Activated CD8-positive, alpha-beta memory T cell treated with anti-CD3 and anti-CD28 coated beads, Interleukin-2, amount 50 U/mL, for 4 hours (primary cell): Measurements from ENCODE around the gene ZNF136.
A peak's percentile ranks its signal among the peaks of the same experiment; 100 is the strongest.

ENCODE experiments used
- DNase-seq: peaks from one replicate; pipeline ENCODE4 v3.0.0-alpha.2; 2020

The ZNF136 gene

GRCh38 chr19:12194827-12195731, 32.2 kb downstream of the ZNF136 start:
- peak; percentile 72 for DNase-seq

GRCh38 chr19:12198136-12198535, 35.2 kb downstream of the ZNF136 start:
- no peak for DNase-seq

- no peak for DNase-seq
Observed at GRCh38 chr19:12199757-12200419, 37.0 kb downstream of the ZNF136 start.

- DNase-seq = peak; percentile 53
Observed at GRCh38 chr19:12202250-12202649, 39.4 kb downstream of the ZNF136 start.

GRCh38 chr19:12205296-12205695, 42.4 kb downstream of the ZNF136 start:
- no peak for DNase-seq

- DNase-seq = no peak
Observed at GRCh38 chr19:12208221-12208620, 45.3 kb downstream of the ZNF136 start.

GRCh38 chr19:12217332-12217731, 54.4 kb downstream of the ZNF136 start:
- no peak for DNase-seq

GRCh38 chr19:12222980-12223630, 60.2 kb downstream of the ZNF136 start:
- DNase-seq = no peak

GRCh38 chr19:12224676-12225075, 61.8 kb downstream of the ZNF136 start:
- no peak for DNase-seq

GRCh38 chr19:12229990-12230389, 67.1 kb downstream of the ZNF136 start:
- DNase-seq = no peak

GRCh38 chr19:12230751-12231733, 68.1 kb downstream of the ZNF136 start:
- no peak for DNase-seq

GRCh38 chr19:12232961-12233360, 70.1 kb downstream of the ZNF136 start:
- DNase-seq = no peak

GRCh38 chr19:12237143-12237839, 74.4 kb downstream of the ZNF136 start:
- DNase-seq = peak; percentile 14
